ENCODE results near the gene IFNL4. TPM values are rescaled to one million over a fixed set of nuclear protein-coding genes. Genes with fewer than 3 reads are reported as not detected.

IFNL4 gene
- total and polyA plus RNA-seq, 2 of the 4 experiments (the other 2 are of a cell fraction) = not detected

GRCh38 chr19:39224910-39225309 is 23.7 kb downstream of the IFNL4 start:
- Histone ChIP-seq H2BK5ac (ENCODE audit: low read depth, low read length, poor library complexity, severe bottlenecking) (no peak overlapping the region), H2BK20ac (ENCODE audit: low read depth, low read length) (no peak overlapping the region), H3K4ac (ENCODE audit: low read depth, low read length) (no peak overlapping the region), H3K27me3 (ENCODE audit: control insufficient read depth, insufficient read depth, low read length) (peaks cover 8% of the 10 kb centered on the region), H4K8ac (ENCODE audit: low read depth in 2 of 2, low read length in 2 of 2) (no peak overlapping the region), H4K20me1 (ENCODE audit: insufficient read depth, low read length) (no peaks in the 10 kb centered on the region), H4K5ac (ENCODE audit: low read depth, low read length) (no peak overlapping the region), H3K27ac (ENCODE audit: insufficient read depth, low read length) (no peak overlapping the region), H3K9me1 (ENCODE audit: insufficient read depth, low read length) (no peaks in the 10 kb centered on the region), H3K4me3 (ENCODE audit: insufficient read depth, low read depth, low read length) (no peak overlapping the region), H3K14ac (replicated peaks; ENCODE audit: low read depth, low read length) (no peak overlapping the region), H3K4me1 (ENCODE audit: control insufficient read depth, insufficient read depth, low read length) (no peaks in the 10 kb centered on the region), H3K9ac (ENCODE audit: low read depth, low read length) (no peak overlapping the region), H2BK15ac (ENCODE audit: low read depth, low read length) (no peak overlapping the region), H2AK5ac (ENCODE audit: low read depth, low read length) (no peak overlapping the region), H3K9me3 (ENCODE audit: control insufficient read depth, insufficient read depth, low read length) (no peaks in the 10 kb centered on the region), H3K56ac (ENCODE audit: extremely low read depth, insufficient read depth, low read length) (no peak overlapping the region), H3K36me3 (ENCODE audit: control insufficient read depth, insufficient read depth, low read length) (no peaks in the 10 kb centered on the region), H3K23ac (ENCODE audit: low read depth, low read length) (no peak overlapping the region), H2BK120ac (ENCODE audit: low read depth, low read length) (no peak overlapping the region), H2AK9ac (replicated peaks; ENCODE audit: low read depth, low read length, poor library complexity) (peak overlapping the region; percentile 55), H4K91ac (ENCODE audit: insufficient read depth, low read depth, low read length) (no peak overlapping the region), H3K18ac (ENCODE audit: low read depth, low read length) (no peak overlapping the region), H3K79me1 (ENCODE audit: low read depth in 1 of 2, low read length in 2 of 2) (no peaks in the 10 kb centered on the region), H3K4me2 (ENCODE audit: low read depth, low read length) (no peak overlapping the region), H2AFZ (replicated peaks; ENCODE audit: low read length, poor library complexity) (no peak overlapping the region)
- intact Hi-C loops (cut with micrococcal nuclease) (no loop called here), dilution Hi-C loops (cut with HindIII; ENCODE audit: low sequenced_read_pairs, unreplicated experiment) (no loop called here), in situ Hi-C loops (cut with MboI; ENCODE audit: low sequenced_read_pairs) (loop anchor here (25.0 kb wide), 1 partner anchor 763 kb away; no protein-coding TSS in a partner anchor)
- no TSS peak for BruUV-seq (replicated peaks)
- WGBS, 2 experiments (ENCODE audit: extremely low coverage in 2 of 2, insufficient read length in 1 of 2) = no CpG with 5 or more reads among the region's 3 CpGs
- DNase-seq (no peak), ATAC-seq (ENCODE audit: low read depth) (no peak)
- ChIA-PET CTCF (no interaction called here), POLR2A (ENCODE audit: unreplicated experiment) (no interaction called here)
- no peak for TF ChIP-seq BHLHE40 (IDR thresholded peaks at IDR 0.05; ENCODE audit: low read depth, low read length)

Data from IMR-90 (cell line).